ENCODE measurements around the gene CIBAR2.

The CIBAR2 gene

DNA sequence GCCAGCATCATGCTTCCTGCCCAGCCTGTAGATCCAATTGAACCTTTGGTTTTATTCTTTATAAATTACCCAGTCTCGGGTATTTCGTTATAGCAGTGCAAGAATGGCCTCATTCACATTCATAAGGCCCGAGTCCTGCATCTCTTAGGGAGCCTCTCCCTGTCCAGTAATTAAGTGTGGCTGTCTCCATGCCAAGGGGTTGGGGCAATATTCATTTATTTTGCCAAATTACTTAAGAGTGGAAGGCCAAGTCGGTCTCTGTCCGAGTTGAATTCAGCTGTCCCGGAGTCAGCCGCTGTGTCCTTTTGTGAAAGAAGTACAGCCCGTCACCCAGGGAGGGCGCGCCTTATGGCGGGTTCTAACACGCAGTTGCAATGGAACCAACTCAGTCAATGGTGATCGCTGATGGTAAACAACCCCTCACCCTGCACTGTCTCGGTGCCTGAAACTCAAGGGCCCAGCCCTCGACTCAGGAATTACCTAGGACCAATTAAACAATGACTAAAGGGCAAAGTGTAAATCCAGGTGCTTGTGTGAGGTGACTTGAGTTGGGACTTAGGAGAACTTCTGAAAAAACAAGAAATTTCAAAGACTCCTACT is 62.5 kb downstream of the CIBAR2 start:
- H3K27ac Mint-ChIP-seq: no peak overlapping the region
- H3K27me3 Mint-ChIP-seq: no peaks in the 10 kb centered on the region
- DNase-seq: no peak
- peaks cover 2% of the 10 kb centered on the region for H3K36me3 Mint-ChIP-seq (ENCODE audit: low read depth)
- ATAC-seq: no peak
- H3K4me3 Mint-ChIP-seq: no peak overlapping the region
- H3K9me3 Mint-ChIP-seq: no peaks in the 10 kb centered on the region
- peaks cover 33% of the 10 kb centered on the region for H3K4me1 Mint-ChIP-seq

DNA sequence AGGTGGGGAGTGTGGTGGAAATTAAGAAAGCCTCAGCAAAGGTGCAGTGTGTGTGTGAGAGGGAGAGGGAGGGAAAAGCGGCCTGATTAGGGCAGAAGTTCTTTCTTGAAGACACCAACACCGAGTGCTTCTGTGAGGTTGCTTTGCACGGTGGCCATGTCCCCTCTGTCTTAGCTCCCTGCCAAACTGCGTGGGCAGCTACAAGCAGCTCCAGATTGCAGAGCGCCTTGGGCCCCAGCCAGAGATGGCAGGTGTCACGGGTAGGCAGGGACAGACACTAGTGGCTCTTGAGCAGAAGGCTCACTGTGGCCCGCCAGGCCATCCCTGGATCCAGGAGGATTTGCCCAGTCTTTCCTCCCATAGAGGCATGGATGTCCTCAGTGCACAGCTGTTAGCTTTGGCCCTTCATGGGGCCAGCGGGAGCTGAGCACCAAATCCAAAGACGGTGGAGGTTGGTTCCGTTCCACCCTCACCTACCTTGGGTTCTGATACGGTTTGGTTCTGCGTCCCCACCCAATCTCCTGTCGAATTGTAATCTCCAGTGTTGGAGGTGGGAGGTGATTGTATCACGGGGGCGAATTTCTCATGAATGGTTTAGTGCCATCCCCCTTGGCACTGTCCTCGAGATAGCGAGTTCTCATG is 63.2 kb downstream of the CIBAR2 start:
- Mint-ChIP-seq H3K4me3 (no peak overlapping the region), H3K36me3 (ENCODE audit: low read depth) (peaks cover 2% of the 10 kb centered on the region), H3K9me3 (no peaks in the 10 kb centered on the region), H3K27me3 (no peaks in the 10 kb centered on the region), H3K27ac (no peak overlapping the region), H3K4me1 (peaks cover 29% of the 10 kb centered on the region)
- DNase-seq (no peak), ATAC-seq (no peak)
